ENCODE data around the gene CTNNBL1.
"Not testable (repeated sequence)": the region's sequence is repeated elsewhere in the genome, so short reads cannot be mapped to it uniquely, and the experiment has no call there.

DNA sequence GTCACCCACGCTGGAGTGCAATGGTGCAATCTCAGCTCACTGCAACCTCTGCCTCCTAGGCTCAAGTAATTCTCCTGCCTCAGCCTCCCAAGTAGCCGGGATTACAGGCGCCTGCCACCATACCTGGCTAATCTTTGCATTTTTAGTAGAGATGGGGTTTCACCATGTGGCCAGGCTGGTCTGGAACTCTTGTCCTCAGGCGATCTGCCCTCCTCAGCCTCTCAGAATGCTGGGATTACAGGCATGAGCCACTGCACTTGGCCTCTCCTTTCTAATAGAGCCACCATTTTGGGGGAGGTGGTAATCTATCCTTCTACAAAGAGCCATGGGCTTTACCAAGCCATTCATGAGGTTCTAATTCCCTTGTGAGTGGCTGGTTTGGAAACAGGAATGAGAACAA is 14.1 kb upstream of the CTNNBL1 start:
- TF ChIP-seq, protein P1, sequence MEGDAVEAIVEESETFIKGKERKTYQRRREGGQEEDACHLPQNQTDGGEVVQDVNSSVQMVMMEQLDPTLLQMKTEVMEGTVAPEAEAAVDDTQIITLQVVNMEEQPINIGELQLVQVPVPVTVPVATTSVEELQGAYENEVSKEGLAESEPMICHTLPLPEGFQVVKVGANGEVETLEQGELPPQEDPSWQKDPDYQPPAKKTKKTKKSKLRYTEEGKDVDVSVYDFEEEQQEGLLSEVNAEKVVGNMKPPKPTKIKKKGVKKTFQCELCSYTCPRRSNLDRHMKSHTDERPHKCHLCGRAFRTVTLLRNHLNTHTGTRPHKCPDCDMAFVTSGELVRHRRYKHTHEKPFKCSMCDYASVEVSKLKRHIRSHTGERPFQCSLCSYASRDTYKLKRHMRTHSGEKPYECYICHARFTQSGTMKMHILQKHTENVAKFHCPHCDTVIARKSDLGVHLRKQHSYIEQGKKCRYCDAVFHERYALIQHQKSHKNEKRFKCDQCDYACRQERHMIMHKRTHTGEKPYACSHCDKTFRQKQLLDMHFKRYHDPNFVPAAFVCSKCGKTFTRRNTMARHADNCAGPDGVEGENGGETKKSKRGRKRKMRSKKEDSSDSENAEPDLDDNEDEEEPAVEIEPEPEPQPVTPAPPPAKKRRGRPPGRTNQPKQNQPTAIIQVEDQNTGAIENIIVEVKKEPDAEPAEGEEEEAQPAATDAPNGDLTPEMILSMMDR (IDR thresholded peaks at IDR 0.05; ENCODE audit: insufficient read depth, low read depth, low read length), result not testable (repeated sequence)
- TF ChIP-seq EZH2 (IDR thresholded peaks at IDR 0.05; ENCODE audit: insufficient read depth, low read length), result not testable (repeated sequence)
